Thymus (tissue), 11 donors: Measurements from ENCODE around the gene PHLDB3. TPM values are rescaled to one million over a fixed set of nuclear protein-coding genes. Genes with fewer than 3 reads are reported as not detected.
"Not testable (repeated sequence)": the region's sequence is repeated elsewhere in the genome, so short reads cannot be mapped to it uniquely, and the experiment has no call there.

Experiments used
- DNase-seq, 9 donors: peaks; one replicate each; pipeline ENCODE4 v3.0.0-alpha.2; 2013; ENCODE audit warnings: low spot score in 9 of 9, low read depth in 6 of 9, missing footprints in 1 of 9
- H3K27ac ChIP-seq, 2 donors: one replicate each; pipeline ENCODE4 v1.5.1; 2013; ENCODE audit warnings: control low read depth in 1 of 2, low read depth in 1 of 2, low read length in 1 of 2, mild to moderate bottlenecking in 1 of 2, moderate library complexity in 1 of 2
- H3K27me3 ChIP-seq, 2 donors: one replicate each; pipeline ENCODE4 v1.5.1; 2013; ENCODE audit warnings: low read length in 1 of 2; ENCODE audit not compliant: control insufficient read depth in 2 of 2, insufficient read depth in 1 of 2
- H3K36me3 ChIP-seq, 2 donors: one replicate each; pipeline ENCODE4 v1.5.1; 2013; ENCODE audit warnings: low read length in 1 of 2, mild to moderate bottlenecking in 1 of 2, moderate library complexity in 1 of 2; ENCODE audit not compliant: control insufficient read depth in 2 of 2, insufficient read depth in 2 of 2
- H3K4me1 ChIP-seq, 2 donors: one replicate each; pipeline ENCODE4 v1.5.1; 2013; ENCODE audit warnings: low read length in 2 of 2; ENCODE audit not compliant: control insufficient read depth in 2 of 2, insufficient read depth in 2 of 2
- H3K4me3 ChIP-seq, 2 donors: one replicate each; pipeline ENCODE4 v1.5.1; 2013; ENCODE audit warnings: low read length in 2 of 2, control low read depth in 1 of 2, mild to moderate bottlenecking in 1 of 2
- H3K9me3 ChIP-seq, 2 donors: one replicate each; pipeline ENCODE4 v1.5.1; 2013; ENCODE audit warnings: low read length in 1 of 2, mild to moderate bottlenecking in 1 of 2; ENCODE audit not compliant: control insufficient read depth in 2 of 2, insufficient read depth in 1 of 2
- WGBS: extraction: QIAGEN DNeasy Blood & Tissue Kit; methylation state at CpG from one replicate; pipeline ENCODE4 v1.1.7; 2013; 5-methylcytosine and 5-hydroxymethylcytosine counted together
- polyA plus RNA-seq: library from polyadenylated mRNA; stranded (reverse); fragments of 200-250 nt; gene quantifications from one replicate; pipeline ENCODE4 v1.2.3, GENCODE V29; 2013
- total RNA-seq: library from RNA; stranded (reverse); fragments of 120-200 nt; gene quantifications from one replicate; pipeline ENCODE4 v1.2.4, GENCODE V29; 2013
- donor health status: healthy.

The PHLDB3 gene
- total and polyA plus RNA-seq, 2 donors = 12.0 to 37.9 TPM

DNA sequence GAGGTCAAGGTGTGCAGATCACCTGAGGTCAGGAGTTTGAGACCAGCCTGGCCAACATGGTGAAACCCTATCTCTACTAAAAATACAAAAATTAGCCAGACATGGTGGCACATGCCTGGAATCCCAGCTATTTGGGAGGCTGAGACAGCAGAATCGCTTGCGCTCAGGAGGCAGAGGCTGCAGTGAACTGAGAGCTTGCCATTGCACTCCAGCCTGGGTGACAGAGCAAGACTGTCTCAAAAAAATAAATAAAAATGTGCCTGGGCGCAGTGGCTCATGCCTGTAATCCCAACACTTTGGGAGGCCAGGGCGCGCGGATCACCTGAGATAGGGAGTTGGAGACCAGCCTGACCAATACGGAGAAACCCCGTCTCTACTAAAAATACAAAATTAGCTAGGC, 19.1 kb upstream of the PHLDB3 start:
- not testable (repeated sequence) for H3K27me3 ChIP-seq, H3K27ac ChIP-seq, H3K36me3 ChIP-seq, DNase-seq, H3K9me3 ChIP-seq, H3K4me3 ChIP-seq
- WGBS = 98% methylated on average over 8 of the region's 8 CpGs
- peaks cover 7 to 32% of the 10 kb centered on the region in 2 donors for H3K4me1 ChIP-seq

DNA sequence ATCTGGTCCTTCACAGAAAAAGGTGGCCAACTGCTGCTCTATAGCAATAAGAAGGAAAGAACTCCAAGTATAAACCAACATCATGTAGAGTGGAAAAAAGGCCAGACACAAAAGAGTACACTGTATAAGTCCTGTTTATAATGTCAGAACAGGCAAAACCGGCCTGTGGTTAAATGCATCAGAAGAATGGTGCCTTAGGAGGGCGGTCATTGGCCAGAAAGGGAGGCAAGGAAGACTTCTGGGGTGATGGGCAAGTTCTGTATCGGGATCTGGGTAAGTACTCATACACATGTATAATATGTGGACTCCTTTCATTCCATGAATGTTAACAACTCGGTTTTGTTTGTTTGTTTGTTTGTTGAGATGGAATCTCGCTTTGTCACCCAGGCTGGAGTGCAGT, 18.4 kb upstream of the PHLDB3 start:
- Histone ChIP-seq H3K36me3 (no peaks in the 10 kb centered on the region), H3K27me3 (no peaks in the 10 kb centered on the region), H3K4me3 (no peak overlapping the region), H3K27ac (no peak overlapping the region), H3K4me1 (peaks cover 7 to 32% of the 10 kb centered on the region in 2 donors), H3K9me3 (no peaks in the 10 kb centered on the region)
- WGBS = 99% methylated on average over 5 of the region's 5 CpGs
- no peak for DNase-seq

DNA sequence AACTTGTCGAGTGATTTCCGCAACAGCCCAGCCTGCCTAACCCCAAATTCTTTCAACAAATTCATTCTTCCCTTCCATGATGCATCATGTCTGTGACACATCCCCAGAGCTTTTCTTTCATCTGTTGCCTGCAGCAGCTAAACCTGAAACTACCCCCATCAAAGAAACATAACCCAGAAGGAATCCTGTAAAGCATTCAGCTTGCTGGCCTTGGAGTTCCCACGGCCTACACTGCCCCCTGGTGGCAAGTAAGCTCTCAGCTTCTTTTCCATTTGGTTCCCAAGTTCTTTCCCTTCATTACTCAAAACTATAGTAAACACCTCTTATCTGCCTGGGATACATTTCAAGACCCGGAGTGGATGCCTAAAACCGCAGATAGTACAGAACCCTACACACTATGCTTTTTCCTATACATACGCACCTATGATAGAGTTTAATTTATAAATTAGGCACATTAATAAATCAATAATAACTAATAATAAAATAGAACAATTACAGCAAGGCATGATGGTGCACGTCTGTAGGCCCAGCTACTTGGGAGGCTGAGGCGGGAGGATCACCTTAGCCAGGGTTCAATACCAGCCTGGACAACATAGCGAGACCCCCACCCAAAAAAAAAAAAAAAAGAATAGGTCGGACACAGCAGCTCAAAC, 15.0 kb upstream of the PHLDB3 start:
- H3K27me3 ChIP-seq = no peaks in the 10 kb centered on the region
- H3K4me3 ChIP-seq = no peak overlapping the region
- no peaks in the 10 kb centered on the region for H3K36me3 ChIP-seq
- WGBS = 68% methylated on average over 10 of the region's 10 CpGs
- H3K9me3 ChIP-seq = no peaks in the 10 kb centered on the region
- H3K27ac ChIP-seq = no peak overlapping the region
- H3K4me1 ChIP-seq = peaks cover 0 to 3% of the 10 kb centered on the region in 2 donors
- peak in 8 of 9 donors; percentile 67 to 89 (median 81) for DNase-seq

DNA sequence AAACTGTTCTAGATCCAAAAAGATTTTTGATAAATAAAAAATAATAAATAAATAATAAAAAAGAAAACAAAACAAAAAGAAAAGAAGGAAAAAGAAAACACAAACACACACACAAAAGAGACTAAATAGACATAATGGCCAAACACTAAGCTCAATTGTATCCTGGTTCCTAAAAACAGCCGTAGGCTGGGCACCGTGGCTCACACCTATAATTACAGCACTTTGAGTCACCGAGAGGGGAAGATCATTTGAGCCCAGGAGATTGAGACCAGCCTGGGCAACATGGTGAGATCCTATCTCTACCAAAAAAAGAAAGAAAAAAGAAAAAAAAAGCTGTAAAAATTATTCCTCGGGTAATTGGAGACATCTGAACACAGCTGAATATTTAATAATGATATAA, 13.5 kb upstream of the PHLDB3 start:
- peaks cover 0 to 2% of the 10 kb centered on the region in 2 donors for H3K4me1 ChIP-seq
- H3K27ac ChIP-seq = no peak overlapping the region
- H3K9me3 ChIP-seq = no peaks in the 10 kb centered on the region
- DNase-seq = no peak
- no peaks in the 10 kb centered on the region for H3K27me3 ChIP-seq
- WGBS = 84% methylated on average over 4 of the region's 4 CpGs
- H3K4me3 ChIP-seq = no peak overlapping the region
- no peaks in the 10 kb centered on the region for H3K36me3 ChIP-seq

DNA sequence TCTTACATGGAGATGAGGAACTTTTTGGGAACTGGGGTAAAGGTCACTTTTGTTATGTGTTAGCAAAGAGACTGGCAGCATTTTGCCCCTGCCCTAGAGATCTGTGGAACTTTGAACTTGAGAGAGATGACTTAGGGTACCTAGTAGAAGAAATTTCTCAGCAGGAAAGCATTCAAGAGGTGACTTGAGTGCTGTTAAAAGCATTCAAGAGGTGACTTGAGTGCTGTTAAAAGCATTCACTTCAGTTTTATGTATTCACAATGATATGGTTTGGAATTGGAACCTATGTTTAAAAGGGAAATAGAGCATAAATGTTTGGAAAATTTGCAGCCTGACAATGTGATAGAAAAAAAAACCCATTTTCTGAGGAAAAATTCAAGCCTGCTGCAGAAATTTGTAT, 7.9 kb upstream of the PHLDB3 start:
- DNase-seq, H3K4me1 ChIP-seq, H3K27ac ChIP-seq, H3K27me3 ChIP-seq, H3K9me3 ChIP-seq, H3K4me3 ChIP-seq: not testable (repeated sequence)
- peaks cover 3 to 25% of the 10 kb centered on the region in 2 donors for H3K36me3 ChIP-seq

DNA sequence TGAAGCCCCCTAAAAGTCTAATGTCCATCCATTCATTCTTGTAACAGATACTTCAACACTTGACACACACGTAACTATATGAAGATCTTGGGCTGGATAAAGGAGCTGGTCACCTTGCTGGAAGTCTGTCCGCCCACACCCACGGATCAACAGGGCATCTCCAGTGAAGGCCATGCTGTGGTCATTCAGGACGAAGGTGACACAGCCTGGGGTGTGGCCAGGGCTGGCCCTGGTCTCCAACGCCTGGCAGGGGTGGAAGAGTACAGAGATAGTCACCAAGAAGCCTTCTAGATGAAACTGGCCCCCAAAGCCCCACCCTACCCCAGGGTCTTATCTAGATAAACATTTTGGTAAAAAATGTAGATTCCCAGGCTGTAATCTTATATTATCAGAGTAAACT, 6.8 kb upstream of the PHLDB3 start:
- WGBS = 97% methylated on average over 5 of the region's 5 CpGs
- Histone ChIP-seq H3K27me3 (no peaks in the 10 kb centered on the region), H3K27ac (no peak overlapping the region), H3K4me3 (no peak overlapping the region), H3K4me1 (no peaks in the 10 kb centered on the region), H3K36me3 (peaks cover 3 to 28% of the 10 kb centered on the region in 2 donors), H3K9me3 (no peaks in the 10 kb centered on the region)
- no peak for DNase-seq

DNA sequence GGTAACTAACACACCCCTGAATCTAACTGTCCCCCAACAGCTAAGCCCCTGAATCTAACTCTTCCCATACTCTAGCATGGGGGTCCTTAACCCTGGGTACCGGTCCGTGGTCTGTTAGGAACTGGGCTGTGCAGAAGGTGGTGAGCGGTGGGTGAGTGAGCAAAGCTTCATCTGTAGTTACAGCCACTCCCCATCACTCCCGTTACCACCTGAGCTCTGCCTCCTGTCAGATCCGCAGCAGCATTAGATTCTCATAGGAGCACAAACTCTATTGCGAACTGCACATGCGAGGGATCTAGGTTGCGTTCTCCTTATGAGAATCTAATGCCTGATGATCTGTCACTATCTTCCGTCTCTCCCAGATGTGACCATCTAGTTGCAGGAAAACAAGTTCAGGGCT, 6.2 kb upstream of the PHLDB3 start:
- no peaks in the 10 kb centered on the region for H3K9me3 ChIP-seq
- no peaks in the 10 kb centered on the region for H3K4me1 ChIP-seq
- no peak overlapping the region for H3K4me3 ChIP-seq
- DNase-seq = no peak
- no peak overlapping the region for H3K27ac ChIP-seq
- WGBS = 99% methylated on average over 9 of the region's 9 CpGs
- H3K36me3 ChIP-seq = peaks cover 3 to 28% of the 10 kb centered on the region in 2 donors
- no peaks in the 10 kb centered on the region for H3K27me3 ChIP-seq

DNA sequence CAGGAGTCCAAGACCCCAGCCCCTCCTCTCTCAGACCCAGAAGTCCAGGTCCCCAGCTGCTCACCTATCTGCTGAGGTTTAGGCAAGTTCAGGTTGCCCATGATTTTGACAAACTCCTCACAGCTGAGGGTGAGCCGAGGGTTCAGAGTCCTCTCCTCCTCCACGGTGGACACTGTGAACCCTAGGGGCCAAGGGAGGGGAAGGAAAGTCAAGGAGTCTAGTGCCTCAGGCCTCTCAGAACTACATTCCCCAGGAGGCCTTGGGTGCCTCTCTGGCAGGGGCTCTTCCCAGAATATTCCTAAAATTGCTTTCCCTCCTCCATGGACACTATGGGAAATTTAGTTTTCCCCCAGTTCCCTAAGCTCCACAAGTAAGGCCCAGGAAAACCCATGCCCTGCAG, 3.3 kb upstream of the PHLDB3 start:
- 98% methylated on average over 2 of the region's 2 CpGs for WGBS
- Histone ChIP-seq H3K36me3 (peaks cover 3 to 28% of the 10 kb centered on the region in 2 donors), H3K9me3 (no peaks in the 10 kb centered on the region), H3K4me3 (no peak overlapping the region), H3K27ac (no peak overlapping the region), H3K4me1 (peaks cover 9 to 18% of the 10 kb centered on the region in 2 donors), H3K27me3 (no peaks in the 10 kb centered on the region)
- no peak for DNase-seq

DNA sequence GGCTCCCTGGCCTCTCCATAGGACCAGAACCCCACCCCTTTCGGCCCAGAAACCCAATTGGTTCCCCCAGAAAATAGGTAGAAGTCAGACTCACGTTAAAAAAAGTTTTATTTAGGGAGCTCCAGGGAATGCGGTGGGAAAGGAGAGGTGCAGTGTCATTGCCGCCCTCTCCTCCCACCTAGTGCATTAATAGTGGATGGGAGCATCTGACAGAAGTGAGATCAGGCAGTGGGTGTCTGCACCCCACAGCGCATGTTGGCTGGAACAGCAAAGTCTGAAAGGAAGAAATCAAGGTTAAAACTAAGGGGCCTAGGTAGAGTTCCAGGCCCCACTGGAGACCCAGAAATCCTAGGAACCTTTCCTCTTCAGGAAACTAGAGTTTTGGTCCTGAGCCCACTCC, 2.1 kb upstream of the PHLDB3 start:
- peaks cover 3 to 34% of the 10 kb centered on the region in 2 donors for H3K36me3 ChIP-seq
- H3K9me3 ChIP-seq = no peaks in the 10 kb centered on the region
- WGBS = 96% methylated on average over 5 of the region's 5 CpGs
- no peaks in the 10 kb centered on the region for H3K27me3 ChIP-seq
- H3K4me3 ChIP-seq = no peak overlapping the region
- no peak for DNase-seq
- H3K27ac ChIP-seq = no peak overlapping the region
- H3K4me1 ChIP-seq = peaks cover 9 to 23% of the 10 kb centered on the region in 2 donors
